KOPT-K1 (cell line): ENCODE results near the gene TDP2.
"Not testable (repeated sequence)": the region's sequence is repeated elsewhere in the genome, so short reads cannot be mapped to it uniquely, and the experiment has no call there.

Source experiments
- H3K27ac ChIP-seq: fragments of 200-600 bp; sonication (generic); 2 replicates; pipeline ENCODE4 v1.5.1; 2016; ENCODE audit warnings: antibody characterized with exemption, mild to moderate bottlenecking, low read depth, low read length; ENCODE audit not compliant: poor library complexity, severe bottlenecking
- H3K36me3 ChIP-seq: fragments of 200-600 bp; sonication (generic); 2 replicates; pipeline ENCODE4 v1.5.1; 2017; ENCODE audit warnings: antibody characterized with exemption, mild to moderate bottlenecking, low read length, moderate library complexity; ENCODE audit not compliant: insufficient read depth
- H3K9me3 ChIP-seq: fragments of 200-600 bp; sonication (generic); 2 replicates; pipeline ENCODE4 v1.5.1; 2017; ENCODE audit warnings: antibody characterized with exemption, low read length, mild to moderate bottlenecking; ENCODE audit not compliant: insufficient read depth, poor library complexity, severe bottlenecking

Gene TDP2

GRCh38 chr6:24666641-24667377 is at the start of gene TDP2, which contains the start of gene ACOT13:
Gene TDP2, minus strand, starts transcription at chr6:24666899. Its CDS starts 37 bp downstream, at chr6:24666862.
Gene ACOT13, plus strand, starts transcription at chr6:24667077. Its CDS starts 187 bp downstream, at chr6:24667264.
- Histone ChIP-seq H3K36me3 (peaks cover 34% of the 10 kb centered on the region), H3K27ac (peak within 1 kb of the TSS; percentile 89), H3K9me3 (peaks cover 21% of the 10 kb centered on the region)

- Histone ChIP-seq H3K36me3 (peaks cover 100% of the 10 kb centered on the region), H3K27ac (no peak overlapping the region), H3K9me3 (no peaks in the 10 kb centered on the region)
These were observed 44.0 kb upstream of the TDP2 start for GRCh38 chr6:24710519-24711303.

- peaks cover 100% of the 10 kb centered on the region for H3K36me3 ChIP-seq
- H3K27ac ChIP-seq: no peak overlapping the region
- H3K9me3 ChIP-seq: no peaks in the 10 kb centered on the region
These were observed 42.5 kb upstream of the TDP2 start for GRCh38 chr6:24709014-24709711.

GRCh38 chr6:24708612-24709011 is 41.9 kb upstream of the TDP2 start:
- H3K9me3 ChIP-seq: no peaks in the 10 kb centered on the region
- peaks cover 100% of the 10 kb centered on the region for H3K36me3 ChIP-seq
- no peak overlapping the region for H3K27ac ChIP-seq

GRCh38 chr6:24704468-24704867 is 37.8 kb upstream of the TDP2 start:
- no peaks in the 10 kb centered on the region for H3K9me3 ChIP-seq
- no peak overlapping the region for H3K27ac ChIP-seq
- H3K36me3 ChIP-seq: peaks cover 99% of the 10 kb centered on the region

- H3K9me3 ChIP-seq: no peaks in the 10 kb centered on the region
- H3K27ac ChIP-seq: no peak overlapping the region
- H3K36me3 ChIP-seq: peaks cover 96% of the 10 kb centered on the region
These were observed 36.1 kb upstream of the TDP2 start for GRCh38 chr6:24702720-24703282.

- Histone ChIP-seq H3K36me3 (peaks cover 66% of the 10 kb centered on the region), H3K27ac (no peak overlapping the region)
These were observed 33.0 kb upstream of the TDP2 start for GRCh38 chr6:24699521-24700359.

GRCh38 chr6:24696097-24696496 is 29.4 kb upstream of the TDP2 start:
- Histone ChIP-seq H3K27ac (no peak overlapping the region), H3K36me3 (peaks cover 29% of the 10 kb centered on the region), H3K9me3 (no peaks in the 10 kb centered on the region)

More at GRCh38 chr6:24699521-24700359, 33.0 kb upstream of the TDP2 start:
- no peaks in the 10 kb centered on the region for H3K9me3 ChIP-seq

- not testable (repeated sequence) for H3K9me3 ChIP-seq, H3K27ac ChIP-seq
- H3K36me3 ChIP-seq: peaks cover 26% of the 10 kb centered on the region
These were observed 28.9 kb upstream of the TDP2 start for GRCh38 chr6:24695635-24696034.

- H3K9me3 ChIP-seq: no peaks in the 10 kb centered on the region
- H3K27ac ChIP-seq: no peak overlapping the region
- H3K36me3 ChIP-seq: peaks cover 11% of the 10 kb centered on the region
These were observed 27.5 kb upstream of the TDP2 start for GRCh38 chr6:24694198-24694597.

- Histone ChIP-seq H3K27ac (no peak overlapping the region), H3K9me3 (no peaks in the 10 kb centered on the region), H3K36me3 (no peaks in the 10 kb centered on the region)
These were observed 26.3 kb upstream of the TDP2 start for GRCh38 chr6:24692848-24693592.

GRCh38 chr6:24692415-24692814 is 25.7 kb upstream of the TDP2 start:
- H3K9me3 ChIP-seq: no peaks in the 10 kb centered on the region
- H3K36me3 ChIP-seq: no peaks in the 10 kb centered on the region
- no peak overlapping the region for H3K27ac ChIP-seq

GRCh38 chr6:24692003-24692402 is 25.3 kb upstream of the TDP2 start:
- no peak overlapping the region for H3K27ac ChIP-seq
- no peaks in the 10 kb centered on the region for H3K9me3 ChIP-seq
- no peaks in the 10 kb centered on the region for H3K36me3 ChIP-seq

GRCh38 chr6:24691550-24691949 is 24.9 kb upstream of the TDP2 start:
- Histone ChIP-seq H3K27ac (no peak overlapping the region), H3K36me3 (no peaks in the 10 kb centered on the region), H3K9me3 (no peaks in the 10 kb centered on the region)
